ENCODE results near the gene NCR3LG1. TPM values are rescaled to one million over a fixed set of nuclear protein-coding genes. Genes with fewer than 3 reads are reported as not detected.

The NCR3LG1 gene
- total RNA-seq, 1 donor: 26.4 TPM

DNA sequence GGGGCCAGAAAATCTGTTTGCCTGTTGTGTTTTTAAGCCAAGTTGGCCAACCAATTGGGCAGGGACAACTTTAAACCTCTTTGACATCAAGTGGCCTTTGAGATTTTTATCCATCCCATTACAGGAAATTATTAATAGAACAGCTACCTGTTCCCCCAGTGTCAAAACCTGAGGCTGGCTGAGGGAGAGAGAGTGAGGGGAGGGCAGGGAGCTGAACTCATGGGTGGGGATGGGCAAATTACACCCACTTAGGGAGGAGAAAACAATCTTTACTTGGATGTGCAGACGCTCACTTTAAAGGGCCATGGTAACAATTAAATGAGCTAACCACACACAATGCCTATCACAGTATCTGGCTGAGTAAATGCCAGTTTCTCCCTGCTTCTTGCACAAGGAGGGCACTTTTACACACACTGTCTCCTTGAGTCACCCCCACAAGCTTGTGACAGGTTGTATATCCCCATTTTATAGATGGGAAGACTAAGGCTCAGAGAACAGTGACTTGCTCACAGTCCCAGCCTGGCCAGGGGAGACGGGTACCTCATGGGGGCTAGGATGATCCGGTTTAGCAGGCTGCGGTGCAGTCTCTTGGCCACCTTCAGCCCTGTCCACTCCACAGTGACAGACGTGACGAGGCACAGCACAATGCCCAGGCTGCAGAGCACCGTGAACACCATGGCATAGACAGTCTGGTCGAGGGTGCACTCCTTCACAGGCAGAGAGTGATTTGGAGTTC is 54.6 kb downstream of the NCR3LG1 start:
- Histone ChIP-seq H3K27me3 (ENCODE audit: insufficient read depth, low read length) (peaks cover 12% of the 10 kb centered on the region), H3K27ac (ENCODE audit: low read depth, low read length) (no peak overlapping the region), H2AFZ (ENCODE audit: low read length) (no peak overlapping the region), H3K4me2 (ENCODE audit: insufficient read depth, low read length) (peak overlapping the region; percentile 16), H3K4me1 (ENCODE audit: insufficient read depth, low read length) (peaks cover 9% of the 10 kb centered on the region), H3K79me2 (ENCODE audit: insufficient read depth, low read length) (no peaks in the 10 kb centered on the region), H3K36me3 (ENCODE audit: insufficient read depth, low read length) (no peaks in the 10 kb centered on the region), H3K9me3 (ENCODE audit: low read depth, low read length) (no peaks in the 10 kb centered on the region), H3K4me3 (ENCODE audit: insufficient read depth, low read length) (no peak overlapping the region), H4K20me1 (ENCODE audit: insufficient read depth, low read length) (no peaks in the 10 kb centered on the region)
- no peak for DNase-seq (ENCODE audit: insufficient read length, low spot score, missing footprints)
- TF ChIP-seq, protein P1, sequence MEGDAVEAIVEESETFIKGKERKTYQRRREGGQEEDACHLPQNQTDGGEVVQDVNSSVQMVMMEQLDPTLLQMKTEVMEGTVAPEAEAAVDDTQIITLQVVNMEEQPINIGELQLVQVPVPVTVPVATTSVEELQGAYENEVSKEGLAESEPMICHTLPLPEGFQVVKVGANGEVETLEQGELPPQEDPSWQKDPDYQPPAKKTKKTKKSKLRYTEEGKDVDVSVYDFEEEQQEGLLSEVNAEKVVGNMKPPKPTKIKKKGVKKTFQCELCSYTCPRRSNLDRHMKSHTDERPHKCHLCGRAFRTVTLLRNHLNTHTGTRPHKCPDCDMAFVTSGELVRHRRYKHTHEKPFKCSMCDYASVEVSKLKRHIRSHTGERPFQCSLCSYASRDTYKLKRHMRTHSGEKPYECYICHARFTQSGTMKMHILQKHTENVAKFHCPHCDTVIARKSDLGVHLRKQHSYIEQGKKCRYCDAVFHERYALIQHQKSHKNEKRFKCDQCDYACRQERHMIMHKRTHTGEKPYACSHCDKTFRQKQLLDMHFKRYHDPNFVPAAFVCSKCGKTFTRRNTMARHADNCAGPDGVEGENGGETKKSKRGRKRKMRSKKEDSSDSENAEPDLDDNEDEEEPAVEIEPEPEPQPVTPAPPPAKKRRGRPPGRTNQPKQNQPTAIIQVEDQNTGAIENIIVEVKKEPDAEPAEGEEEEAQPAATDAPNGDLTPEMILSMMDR (IDR thresholded peaks at IDR 0.05; ENCODE audit: extremely low read depth, low read depth, low read length): no peak

DNA sequence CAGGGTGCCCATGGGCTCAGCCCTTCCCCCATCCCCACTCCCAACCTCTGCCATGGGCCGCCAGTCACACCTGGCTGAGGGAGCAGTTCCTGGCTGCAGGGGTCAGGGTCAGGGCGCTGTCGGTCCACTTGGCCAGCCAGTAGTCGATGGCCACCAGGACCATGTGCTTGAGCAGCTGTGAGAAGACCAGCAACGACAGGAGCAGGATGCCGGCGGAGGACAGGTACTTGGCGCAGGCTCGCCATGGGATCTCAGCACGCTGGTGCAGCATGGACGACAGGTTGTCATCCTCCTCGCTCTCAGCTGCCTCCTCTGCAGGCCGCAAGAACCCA is 55.2 kb downstream of the NCR3LG1 start:
- Histone ChIP-seq H3K79me2 (ENCODE audit: insufficient read depth, low read length) (no peaks in the 10 kb centered on the region), H3K4me3 (ENCODE audit: insufficient read depth, low read length) (no peak overlapping the region), H3K4me2 (ENCODE audit: insufficient read depth, low read length) (no peak overlapping the region), H3K9me3 (ENCODE audit: low read depth, low read length) (no peaks in the 10 kb centered on the region), H3K4me1 (ENCODE audit: insufficient read depth, low read length) (peaks cover 9% of the 10 kb centered on the region), H4K20me1 (ENCODE audit: insufficient read depth, low read length) (no peaks in the 10 kb centered on the region), H2AFZ (ENCODE audit: low read length) (no peak overlapping the region), H3K36me3 (ENCODE audit: insufficient read depth, low read length) (no peaks in the 10 kb centered on the region), H3K27me3 (ENCODE audit: insufficient read depth, low read length) (peaks cover 9% of the 10 kb centered on the region), H3K27ac (ENCODE audit: low read depth, low read length) (no peak overlapping the region)
- DNase-seq (ENCODE audit: insufficient read length, low spot score, missing footprints): no peak
- TF ChIP-seq, protein P1 (IDR thresholded peaks at IDR 0.05; ENCODE audit: extremely low read depth, low read depth, low read length): no peak

- TF ChIP-seq, protein P1 (IDR thresholded peaks at IDR 0.05; ENCODE audit: extremely low read depth, low read depth, low read length): no peak
- Histone ChIP-seq H4K20me1 (ENCODE audit: insufficient read depth, low read length) (no peaks in the 10 kb centered on the region), H3K79me2 (ENCODE audit: insufficient read depth, low read length) (no peaks in the 10 kb centered on the region), H3K27ac (ENCODE audit: low read depth, low read length) (no peak overlapping the region), H2AFZ (ENCODE audit: low read length) (no peak overlapping the region), H3K4me2 (ENCODE audit: insufficient read depth, low read length) (no peak overlapping the region), H3K9me3 (ENCODE audit: low read depth, low read length) (no peaks in the 10 kb centered on the region), H3K4me1 (ENCODE audit: insufficient read depth, low read length) (peaks cover 9% of the 10 kb centered on the region), H3K27me3 (ENCODE audit: insufficient read depth, low read length) (peaks cover 11% of the 10 kb centered on the region), H3K36me3 (ENCODE audit: insufficient read depth, low read length) (no peaks in the 10 kb centered on the region), H3K4me3 (ENCODE audit: insufficient read depth, low read length) (no peak overlapping the region)
- DNase-seq (ENCODE audit: insufficient read length, low spot score, missing footprints): no peak
Observed at GRCh38 chr11:17407575-17407974, 56.0 kb downstream of the NCR3LG1 start.

GRCh38 chr11:17408026-17408425 is 56.4 kb downstream of the NCR3LG1 start:
- Histone ChIP-seq H4K20me1 (ENCODE audit: insufficient read depth, low read length) (no peaks in the 10 kb centered on the region), H3K27ac (ENCODE audit: low read depth, low read length) (no peak overlapping the region), H3K79me2 (ENCODE audit: insufficient read depth, low read length) (no peaks in the 10 kb centered on the region), H2AFZ (ENCODE audit: low read length) (no peak overlapping the region), H3K4me1 (ENCODE audit: insufficient read depth, low read length) (peaks cover 9% of the 10 kb centered on the region), H3K4me2 (ENCODE audit: insufficient read depth, low read length) (no peak overlapping the region), H3K9me3 (ENCODE audit: low read depth, low read length) (no peaks in the 10 kb centered on the region), H3K27me3 (ENCODE audit: insufficient read depth, low read length) (peaks cover 13% of the 10 kb centered on the region), H3K4me3 (ENCODE audit: insufficient read depth, low read length) (no peak overlapping the region), H3K36me3 (ENCODE audit: insufficient read depth, low read length) (no peaks in the 10 kb centered on the region)
- TF ChIP-seq, protein P1 (IDR thresholded peaks at IDR 0.05; ENCODE audit: extremely low read depth, low read depth, low read length): no peak
- no peak for DNase-seq (ENCODE audit: insufficient read length, low spot score, missing footprints)

Measured in osteoblast (primary cell).